Measurements from ENCODE around the gene CYP19A1. TPM values are rescaled to one million over a fixed set of nuclear protein-coding genes. Genes with fewer than 3 reads are reported as not detected.

CYP19A1 gene
- total and polyA plus RNA-seq, 10 of the 15 experiments (the other 5 are each of a cell fraction or from before 2014, with no cell fraction given) = 0.08 to 1.8 (median 0.70) TPM

GRCh38 chr15:51367322-51367976 is 29.1 kb upstream of the CYP19A1 start (continued):
- TF ChIP-seq REST (IDR thresholded peaks at IDR 0.05; ENCODE audit: low read depth, low read length) = no peak
- TF ChIP-seq MTA3 (IDR thresholded peaks at IDR 0.05; ENCODE audit: borderline replicate concordance, low read length) = no peak
- no peak for TF ChIP-seq KAT2A (conservative IDR thresholded peaks at IDR 0.05; ENCODE audit: control insufficient read depth, low read depth, low read length)
- TF ChIP-seq CREB1 (IDR thresholded peaks at IDR 0.05; ENCODE audit: low read depth) = no peak
- TF ChIP-seq PAX8 (IDR thresholded peaks at IDR 0.05) = no peak
- TF ChIP-seq NRF1 (conservative IDR thresholded peaks at IDR 0.05; ENCODE audit: low read depth, low read length) = no peak
- TF ChIP-seq SIN3A (IDR thresholded peaks at IDR 0.05; ENCODE audit: low read depth, low read length) = no peak
- no peak for TF ChIP-seq FOXM1 (IDR thresholded peaks at IDR 0.05; ENCODE audit: low read depth, low read length)
- TF ChIP-seq IKZF1 (conservative IDR thresholded peaks at IDR 0.05) = no peak

GRCh38 chr15:51366920-51367319 is 28.5 kb upstream of the CYP19A1 start:
- 63% methylated on average over 3 of the region's 3 CpGs for WGBS (ENCODE audit: insufficient coverage, insufficient replicate concordance, low lambda C conversion rate, missing lambda C conversion rate)
- POLR2A ChIA-PET = no interaction called here
- TF ChIP-seq ZBED1 (IDR thresholded peaks at IDR 0.05; ENCODE audit: borderline replicate concordance) (no peak), IRF5 (IDR thresholded peaks at IDR 0.05; ENCODE audit: borderline replicate concordance) (no peak), ESRRA (IDR thresholded peaks at IDR 0.05; ENCODE audit: low read length) (no peak), IKZF1 (conservative IDR thresholded peaks at IDR 0.05) (no peak), HSF1 (IDR thresholded peaks at IDR 0.05; ENCODE audit: low read depth, low read length) (no peak), MXI1 (IDR thresholded peaks at IDR 0.05; ENCODE audit: low read depth, low read length) (no peak), USF1 (IDR thresholded peaks at IDR 0.05; ENCODE audit: borderline replicate concordance, extremely low read length, insufficient read depth, low read depth, low read length) (no peak)

More at GRCh38 chr15:51366920-51367319, 28.5 kb upstream of the CYP19A1 start:
- BruUV-seq (replicated peaks) = no TSS peak
- no peak overlapping the region for H3K4me3 ChIP-seq
- H3K4me2 ChIP-seq (ENCODE audit: control insufficient read depth, insufficient read depth) = no peak overlapping the region
- ChIA-PET SMC1A (ENCODE audit: uncharacterized antibody, unreplicated experiment) (no interaction called here), CTCF (no interaction called here), RAD21 (ENCODE audit: unreplicated experiment) (no interaction called here)
- H2AFZ ChIP-seq (ENCODE audit: control insufficient read depth, low read depth, low read length) = no peak overlapping the region
- no peak for DNase-seq (ENCODE audit: low read depth, low spot score)
- H3K4me1 ChIP-seq (ENCODE audit: control insufficient read depth, insufficient read depth, low read length) = peaks cover 4% of the 10 kb centered on the region
- no peaks in the 10 kb centered on the region for H3K36me3 ChIP-seq (ENCODE audit: control insufficient read depth in 2 of 2, insufficient read depth in 2 of 2, low read length in 1 of 2)
- ATAC-seq = no peak
- no peak overlapping the region for H3K9ac ChIP-seq (ENCODE audit: control insufficient read depth, insufficient read depth, low read length)
- in situ Hi-C loops (cut with MboI) = no loop called here
- no peak overlapping the region for H3K27ac ChIP-seq (ENCODE audit: control insufficient read depth, insufficient read depth)
- H3K9me3 ChIP-seq (replicated peaks; ENCODE audit: control insufficient read depth, insufficient read depth, low read length) = no peaks in the 10 kb centered on the region
- no peaks in the 10 kb centered on the region for H4K20me1 ChIP-seq (ENCODE audit: control insufficient read depth, insufficient read depth)
- intact Hi-C loops (cut with micrococcal nuclease; ENCODE audit: unreplicated experiment) = no loop called here
- no peaks in the 10 kb centered on the region for H3K79me2 ChIP-seq (ENCODE audit: control insufficient read depth, insufficient read depth, low read length)
- FAIRE-seq = no peak
- peaks cover 6 to 8% of the 10 kb centered on the region in 2 experiments; a peak in 3 of 4 replicates for H3K27me3 ChIP-seq (replicated peaks in 1 of 2; ENCODE audit: control insufficient read depth in 2 of 2, insufficient read depth in 2 of 2, low read length in 1 of 2)
